HEK293 (cell line): ENCODE data around the gene CREBBP.

Source experiments
- MZF1 ChIP-seq: fragments of 450-650 bp; formaldehyde crosslinking; IDR thresholded peaks from 2 replicates; pipeline ENCODE4 v1.5.1; 2017; ENCODE audit warnings: missing biosample characterization, missing genetic modification characterization, borderline replicate concordance
- REST ChIP-seq: fragments of 450-650 bp; formaldehyde crosslinking; IDR thresholded peaks from 2 replicates; pipeline ENCODE4 v1.5.1; 2016; ENCODE audit warnings: missing biosample characterization, missing genetic modification characterization
- ZBTB20 ChIP-seq: fragments of 450-650 bp; formaldehyde crosslinking; IDR thresholded peaks from 2 replicates; pipeline ENCODE4 v1.5.1; 2016; ENCODE audit warnings: missing biosample characterization, missing genetic modification characterization
- ZNF175 ChIP-seq: fragments of 450-650 bp; formaldehyde crosslinking; IDR thresholded peaks from 2 replicates; pipeline ENCODE4 v1.5.1; 2016; ENCODE audit warnings: missing biosample characterization, missing genetic modification characterization
- ZNF274 ChIP-seq, 2 experiments: fragments of 200-500 bp in 1 of 2; fragments of 450-650 bp in 1 of 2; sonication (Bioruptor generic) in 1 of 2; formaldehyde crosslinking in 1 of 2; IDR thresholded peaks; 2 replicates each; pipeline versions ENCODE4 v1.5.1 to v1.6.1; 2014 to 2016; ENCODE audit warnings: borderline replicate concordance in 1 of 2, inconsistent platforms in 1 of 2, low read length in 1 of 2, missing biosample characterization in 1 of 2, missing genetic modification characterization in 1 of 2
- ZNF830 ChIP-seq: fragments of 450-650 bp; IDR thresholded peaks from 2 replicates; pipeline ENCODE4 v1.5.0; 2018; ENCODE audit warnings: missing biosample characterization, missing genetic modification characterization, low read depth, mild to moderate bottlenecking, moderate library complexity
- TF ChIP-seq, protein P1 (sequence below): fragments of 450-650 bp; formaldehyde crosslinking; IDR thresholded peaks from 2 replicates; pipeline ENCODE4 v1.5.1; 2016; ENCODE audit warnings: missing biosample characterization, missing genetic modification characterization, low read depth

- TF ChIP-seq MZF1 (no peak), ZBTB20 (no peak), ZNF274 (IDR thresholded peaks at IDR 0.05; ENCODE audit: low read length) (no peak), ZNF274 (tag by site-specific recombination; IDR thresholded peaks at IDR 0.05; ENCODE audit: borderline replicate concordance) (no peak), REST (tag by site-specific recombination) (no peak), ZNF830 (no peak), ZNF175 (no peak)
- TF ChIP-seq, protein P1, sequence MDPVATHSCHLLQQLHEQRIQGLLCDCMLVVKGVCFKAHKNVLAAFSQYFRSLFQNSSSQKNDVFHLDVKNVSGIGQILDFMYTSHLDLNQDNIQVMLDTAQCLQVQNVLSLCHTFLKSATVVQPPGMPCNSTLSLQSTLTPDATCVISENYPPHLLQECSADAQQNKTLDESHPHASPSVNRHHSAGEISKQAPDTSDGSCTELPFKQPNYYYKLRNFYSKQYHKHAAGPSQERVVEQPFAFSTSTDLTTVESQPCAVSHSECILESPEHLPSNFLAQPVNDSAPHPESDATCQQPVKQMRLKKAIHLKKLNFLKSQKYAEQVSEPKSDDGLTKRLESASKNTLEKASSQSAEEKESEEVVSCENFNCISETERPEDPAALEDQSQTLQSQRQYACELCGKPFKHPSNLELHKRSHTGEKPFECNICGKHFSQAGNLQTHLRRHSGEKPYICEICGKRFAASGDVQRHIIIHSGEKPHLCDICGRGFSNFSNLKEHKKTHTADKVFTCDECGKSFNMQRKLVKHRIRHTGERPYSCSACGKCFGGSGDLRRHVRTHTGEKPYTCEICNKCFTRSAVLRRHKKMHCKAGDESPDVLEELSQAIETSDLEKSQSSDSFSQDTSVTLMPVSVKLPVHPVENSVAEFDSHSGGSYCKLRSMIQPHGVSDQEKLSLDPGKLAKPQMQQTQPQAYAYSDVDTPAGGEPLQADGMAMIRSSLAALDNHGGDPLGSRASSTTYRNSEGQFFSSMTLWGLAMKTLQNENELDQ (tag by site-specific recombination): no peak
These were observed 174.1 kb downstream of the CREBBP start for GRCh38 chr16:3706253-3707012.
